ENCODE measurements around the gene CEBPB.
"Not testable (repeated sequence)": the region's sequence is repeated elsewhere in the genome, so short reads cannot be mapped to it uniquely, and the experiment has no call there.

CEBPB gene

DNA sequence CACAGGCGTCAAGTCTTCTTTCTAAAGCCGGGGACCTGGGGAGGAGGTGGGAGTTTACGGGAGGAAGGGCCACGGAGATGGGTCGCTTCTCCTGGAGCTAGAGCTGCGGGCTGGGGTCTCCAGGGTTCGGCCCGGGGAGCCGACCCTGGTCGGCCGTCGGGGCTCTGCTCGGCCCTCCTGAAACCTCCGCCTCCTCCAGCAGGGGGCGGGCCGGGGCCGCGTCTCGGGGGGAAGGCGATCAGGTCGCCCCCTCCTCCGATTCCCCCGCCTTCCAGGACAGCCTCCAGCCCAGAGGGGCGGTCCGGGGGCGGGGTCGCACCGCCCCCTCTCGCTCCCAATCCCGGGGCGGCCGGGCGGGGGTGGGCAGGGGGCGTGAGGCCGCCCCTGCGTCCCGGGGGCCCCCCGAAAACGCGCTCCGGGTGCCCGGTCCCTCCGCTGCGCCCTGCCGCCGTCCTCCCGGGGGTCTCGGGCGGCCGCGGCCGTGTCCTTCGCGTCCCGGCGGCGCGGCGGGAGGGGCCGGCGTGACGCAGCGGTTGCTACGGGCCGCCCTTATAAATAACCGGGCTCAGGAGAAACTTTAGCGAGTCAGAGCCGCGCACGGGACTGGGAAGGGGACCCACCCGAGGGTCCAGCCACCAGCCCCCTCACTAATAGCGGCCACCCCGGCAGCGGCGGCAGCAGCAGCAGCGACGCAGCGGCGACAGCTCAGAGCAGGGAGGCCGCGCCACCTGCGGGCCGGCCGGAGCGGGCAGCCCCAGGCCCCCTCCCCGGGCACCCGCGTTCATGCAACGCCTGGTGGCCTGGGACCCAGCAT is at the start of gene CEBPB:
TSS of gene CEBPB (plus strand) at position 580 of the 814 bp plus-strand sequence. CDS start at position 784, 204 bp downstream.
- DNase-seq (ENCODE audit: low read depth): peak; percentile 97

DNA sequence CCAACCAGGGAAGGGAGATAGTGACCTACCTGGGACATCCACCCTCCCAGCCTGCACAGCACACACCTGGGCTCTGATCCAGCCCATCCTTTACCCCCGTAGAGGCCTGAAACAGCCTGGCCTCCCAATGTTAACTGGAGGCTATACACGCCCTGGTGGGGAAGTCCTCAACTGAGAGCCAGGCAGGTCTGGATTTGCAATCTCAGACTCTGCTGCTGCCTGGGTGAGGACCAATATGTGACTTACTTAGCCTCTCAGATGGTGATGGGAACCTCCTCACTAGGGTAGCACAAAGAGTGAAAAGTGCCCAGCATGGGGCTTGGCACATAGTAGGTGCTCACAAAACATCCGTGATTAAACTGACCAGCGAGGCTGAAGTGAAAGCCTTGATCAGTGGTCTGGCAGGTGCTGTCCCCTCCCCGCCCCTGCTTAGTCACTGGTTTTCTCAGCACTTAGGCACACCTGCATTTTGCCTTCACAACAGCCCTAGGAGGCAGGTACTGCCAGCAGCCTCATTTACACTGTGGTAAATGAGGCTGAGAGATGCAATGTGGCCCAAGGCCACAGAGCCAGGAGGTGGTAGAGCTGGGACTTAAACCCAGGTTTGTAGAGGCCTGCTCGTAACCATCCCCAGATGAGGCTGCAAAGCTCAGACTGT is 49.5 kb upstream of the CEBPB start:
- DNase-seq (ENCODE audit: low read depth): no peak

DNA sequence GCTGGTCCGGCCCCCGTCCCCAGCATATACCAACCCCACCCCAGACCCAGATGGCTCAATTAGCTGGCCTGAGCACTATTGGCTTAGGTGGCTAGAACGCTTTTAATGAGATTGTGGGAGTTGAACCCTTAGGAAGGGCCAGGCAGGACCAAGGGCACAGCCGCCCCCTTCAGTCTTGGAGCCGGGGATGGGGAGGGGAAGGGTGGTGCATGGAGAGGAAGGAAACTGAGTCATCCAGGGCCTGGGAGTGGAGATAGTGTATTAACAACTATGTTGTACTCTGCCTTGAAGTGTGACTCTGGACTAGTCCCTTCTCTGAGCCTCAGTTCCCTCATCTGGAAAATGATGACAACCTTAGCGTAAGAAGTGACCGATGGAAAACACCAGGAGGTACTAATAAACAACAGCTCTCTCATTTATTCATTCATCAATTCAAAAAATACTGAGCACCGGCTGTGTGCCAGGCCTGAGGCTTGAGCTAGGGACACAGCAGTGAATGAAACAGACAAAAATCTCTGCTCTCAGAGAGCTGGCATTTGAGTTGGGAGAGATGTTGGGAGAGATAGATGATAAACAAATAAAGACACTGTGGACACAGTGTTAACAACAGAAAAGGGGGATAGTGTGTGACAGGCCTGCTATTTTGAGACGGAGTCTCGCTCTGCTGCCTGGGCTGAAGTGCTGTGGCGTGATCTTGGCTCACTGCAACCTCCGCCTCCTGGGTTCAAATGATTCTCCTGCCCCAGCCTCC is 48.6 kb upstream of the CEBPB start:
- no peak for DNase-seq (ENCODE audit: low read depth)

DNA sequence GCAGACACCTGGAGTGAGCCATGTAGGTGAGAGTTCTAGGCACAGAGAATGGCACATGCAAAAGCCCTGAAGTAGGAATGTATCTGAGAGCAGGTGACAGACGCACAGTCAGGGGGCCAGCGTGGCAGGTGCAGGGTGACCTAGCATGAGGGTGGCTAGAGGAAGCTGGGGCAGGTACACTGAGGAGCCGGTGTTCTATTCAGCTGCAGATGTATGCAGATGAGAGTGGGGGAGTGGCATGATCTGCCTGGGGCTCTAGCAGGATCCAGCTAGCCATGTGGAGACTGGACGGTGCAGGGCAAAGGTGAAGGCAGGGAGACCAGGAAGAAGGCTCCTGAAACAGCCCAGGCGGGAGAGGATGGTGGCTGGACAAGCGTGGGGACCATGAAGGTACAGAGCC is 47.8 kb upstream of the CEBPB start:
- DNase-seq (ENCODE audit: low read depth): no peak

DNA sequence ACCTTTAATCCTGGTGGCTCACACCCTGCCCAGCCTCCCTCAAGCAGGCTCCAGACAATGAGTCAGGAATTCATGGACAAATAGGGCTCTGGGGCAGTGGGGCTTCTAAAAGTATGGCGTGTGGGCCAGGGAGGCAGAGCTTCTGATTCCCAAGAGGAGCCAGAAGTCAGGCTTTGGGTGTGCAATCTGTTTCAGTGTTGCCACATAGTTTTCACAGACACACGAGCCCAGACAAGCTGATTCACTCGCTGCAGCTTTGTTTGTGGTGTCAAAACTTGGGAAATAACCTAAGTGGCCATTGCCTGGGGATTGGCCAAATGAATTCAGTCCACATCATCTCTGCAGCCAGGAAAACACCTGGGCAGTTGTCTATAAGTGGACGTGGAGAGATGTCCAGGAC is 46.3 kb upstream of the CEBPB start:
- peak; percentile 100 for DNase-seq (ENCODE audit: low read depth)

DNA sequence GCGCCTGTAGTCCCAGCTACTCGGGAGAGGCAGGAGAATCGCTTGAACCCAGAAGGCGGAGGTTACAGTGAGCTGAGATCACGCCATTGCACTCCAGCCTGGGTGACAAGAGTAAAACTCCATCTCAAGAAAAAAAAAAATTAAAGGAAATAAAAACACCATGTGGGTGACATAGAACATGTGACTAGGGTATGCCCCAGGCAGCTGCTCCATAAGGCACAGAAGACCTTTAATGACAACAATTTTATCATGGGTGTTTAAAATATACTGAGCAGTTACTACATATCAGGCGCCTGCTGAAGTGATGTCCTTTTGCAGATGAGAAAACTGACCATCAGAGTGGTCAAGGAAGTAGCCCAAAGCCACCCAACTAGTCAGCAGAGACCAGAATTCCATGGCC is 45.1 kb upstream of the CEBPB start:
- DNase-seq (ENCODE audit: low read depth): no peak

DNA sequence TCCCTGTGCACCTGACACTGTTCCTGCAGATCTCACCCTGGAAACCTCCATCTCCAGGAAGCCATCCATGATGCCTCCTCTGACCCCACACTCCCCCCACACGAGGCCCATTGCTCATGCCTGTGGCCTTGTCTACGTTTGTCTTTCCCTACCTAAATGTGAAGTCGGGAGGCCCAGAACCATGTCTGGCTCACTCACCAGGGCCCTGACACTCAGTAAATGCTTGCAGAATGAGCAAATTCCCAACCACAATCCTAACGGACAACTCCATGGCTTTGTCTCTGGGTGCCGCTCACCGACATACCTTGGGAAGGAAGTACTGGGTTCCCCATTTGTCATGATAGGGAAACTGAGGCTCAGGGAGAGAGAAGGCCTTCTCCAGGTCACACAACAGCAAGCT is 44.4 kb upstream of the CEBPB start:
- DNase-seq (ENCODE audit: low read depth): no peak

DNA sequence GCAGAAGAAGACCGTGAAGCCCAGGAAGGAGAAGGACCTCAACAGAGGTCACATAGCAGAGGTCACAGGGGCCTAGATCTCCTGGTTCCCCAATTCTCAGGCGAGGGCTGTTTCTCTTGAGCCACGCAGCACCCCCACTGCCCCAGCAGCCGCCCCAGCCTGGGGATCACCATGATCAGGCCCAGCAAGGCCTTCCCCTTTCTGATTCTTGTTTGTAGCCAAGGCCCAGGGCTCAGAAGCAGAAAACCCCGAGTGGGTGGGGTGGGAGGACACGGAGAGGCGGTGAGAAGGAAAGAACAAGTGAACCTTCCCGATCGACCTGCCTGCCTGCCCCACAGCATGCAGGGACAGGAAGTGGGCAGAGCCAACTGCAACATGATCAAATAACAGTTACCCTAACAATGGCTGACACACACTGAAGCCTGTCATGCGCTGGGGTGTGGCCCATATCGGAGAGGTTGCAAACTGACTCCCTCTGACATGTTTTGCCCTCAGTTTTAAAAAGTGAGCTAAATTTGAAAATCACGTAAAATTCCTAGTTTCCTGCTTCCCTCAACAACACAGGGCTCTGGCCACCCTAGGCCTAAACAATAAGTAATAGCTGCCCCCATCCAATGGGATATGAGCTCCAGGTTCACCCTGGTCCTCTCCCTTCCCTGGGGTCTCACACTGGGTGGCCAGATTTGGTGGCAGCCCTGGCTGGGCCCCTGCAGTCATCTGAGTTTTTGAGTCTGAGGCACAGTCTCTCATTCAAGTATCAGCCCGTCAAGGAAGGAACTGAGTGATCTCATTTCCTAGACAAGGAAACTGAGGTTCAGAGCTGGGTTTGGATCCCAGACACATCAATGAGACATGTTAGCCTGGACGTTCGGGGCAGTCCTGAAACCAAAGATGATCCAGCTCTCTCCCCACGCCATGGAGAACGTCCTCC is 43.6 kb upstream of the CEBPB start:
- no peak for DNase-seq (ENCODE audit: low read depth)

DNA sequence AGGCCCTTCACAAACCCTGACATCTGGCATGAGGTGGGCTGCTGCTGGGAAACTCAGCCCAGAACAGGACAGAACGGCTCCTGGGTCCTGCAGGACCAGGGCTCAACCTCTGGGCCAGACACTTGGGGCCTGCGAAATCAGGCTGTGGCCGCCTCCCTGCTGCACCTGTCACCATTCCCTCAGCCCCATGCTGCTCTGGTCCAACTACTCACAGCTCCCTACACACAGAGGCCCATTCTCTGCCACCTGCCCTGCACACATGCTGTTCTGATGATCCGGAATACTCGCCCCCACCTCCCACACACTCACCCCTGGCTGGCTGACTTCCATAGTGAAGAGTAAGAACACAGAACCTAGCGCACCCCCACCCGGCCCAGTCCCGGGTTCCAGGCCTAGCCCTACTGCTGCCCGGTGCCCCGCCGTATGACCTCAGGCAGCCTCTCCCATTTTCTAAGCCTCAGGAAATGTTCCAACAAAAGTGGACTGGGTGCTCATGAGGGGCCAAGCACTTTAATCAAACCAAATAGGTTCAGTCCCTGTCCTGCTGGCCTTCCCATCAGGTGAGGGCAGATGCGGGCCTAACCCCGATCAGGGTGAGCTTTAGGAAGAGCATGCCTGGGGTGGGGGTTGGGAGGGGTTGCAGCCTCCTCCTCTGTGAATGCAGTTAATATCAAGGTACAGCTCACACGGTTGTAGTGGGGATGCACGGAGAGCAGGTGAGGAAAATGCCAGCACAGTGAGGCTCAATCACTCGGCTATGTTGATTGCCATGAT is 41.0 kb upstream of the CEBPB start:
- no peak for DNase-seq (ENCODE audit: low read depth)

DNA sequence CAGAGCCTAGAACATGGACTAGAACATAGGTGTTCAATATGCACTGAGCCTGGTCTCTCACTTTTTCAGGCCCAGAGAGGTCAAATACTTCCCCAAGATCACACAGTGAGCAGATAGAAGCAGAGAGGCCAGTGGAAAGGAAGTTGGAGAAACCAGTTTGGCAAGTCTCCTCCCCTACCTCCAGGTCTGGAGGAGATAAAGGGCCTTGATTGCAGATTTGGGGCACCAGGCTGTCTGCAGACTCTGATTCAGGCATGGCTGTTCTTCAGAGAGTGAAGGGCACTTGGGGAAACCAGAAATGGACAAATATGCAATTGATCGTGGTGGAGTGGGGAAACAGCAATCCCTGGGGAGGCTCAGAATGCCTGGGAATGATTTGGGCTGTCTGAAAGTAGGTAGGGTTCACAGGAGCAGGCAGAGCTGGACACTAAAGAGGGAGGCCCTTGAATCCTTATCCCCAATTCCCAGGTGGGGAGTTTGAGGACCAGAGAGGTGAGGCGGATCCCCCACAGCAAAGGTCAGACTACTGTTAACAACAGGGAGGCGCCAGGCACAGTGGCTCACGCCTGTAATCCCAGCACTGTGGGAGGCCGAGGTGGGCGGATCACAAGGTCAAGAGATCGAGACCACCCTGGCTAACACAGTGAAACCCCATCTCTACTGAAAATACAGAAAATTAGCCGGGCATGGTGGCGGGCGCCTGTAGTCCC is 39.4 kb upstream of the CEBPB start:
- DNase-seq (ENCODE audit: low read depth): no peak

DNA sequence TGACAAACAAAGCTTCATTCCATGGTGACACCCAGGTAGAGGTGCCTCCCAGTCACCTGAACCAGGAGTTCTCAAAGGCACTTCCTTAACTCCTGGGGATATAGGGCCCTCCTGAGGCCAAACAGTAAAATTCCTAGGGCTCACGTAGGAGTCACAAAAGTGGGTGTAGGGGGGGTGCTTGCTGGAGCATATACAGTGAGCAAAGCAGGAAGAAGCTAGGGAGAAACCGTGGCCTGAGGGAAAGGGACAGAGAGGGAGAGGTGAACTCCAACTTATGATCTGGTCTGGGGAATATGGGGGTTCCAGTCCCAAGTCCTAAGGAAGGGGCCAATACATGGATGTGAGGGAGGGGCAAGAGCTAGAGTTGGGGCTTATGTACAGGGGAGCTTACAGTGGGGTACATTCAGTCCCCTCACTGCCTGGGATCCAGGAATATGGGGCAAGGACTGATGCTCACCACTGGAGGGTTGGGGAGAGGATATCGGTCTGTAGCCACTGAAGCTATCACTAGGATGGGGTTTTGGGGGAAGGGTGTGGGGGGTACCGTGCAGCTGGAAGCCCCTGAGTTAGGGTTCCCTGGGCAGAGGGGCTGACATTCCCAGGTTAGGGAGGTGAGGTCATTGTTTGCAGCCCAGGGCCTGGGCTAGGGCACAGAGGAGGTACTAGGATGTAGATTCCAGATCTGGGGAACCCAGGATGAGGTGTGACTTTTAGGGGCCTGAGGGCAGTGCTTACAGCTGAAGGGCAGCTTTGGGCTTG is 38.1 kb upstream of the CEBPB start:
- DNase-seq (ENCODE audit: low read depth): no peak

DNA sequence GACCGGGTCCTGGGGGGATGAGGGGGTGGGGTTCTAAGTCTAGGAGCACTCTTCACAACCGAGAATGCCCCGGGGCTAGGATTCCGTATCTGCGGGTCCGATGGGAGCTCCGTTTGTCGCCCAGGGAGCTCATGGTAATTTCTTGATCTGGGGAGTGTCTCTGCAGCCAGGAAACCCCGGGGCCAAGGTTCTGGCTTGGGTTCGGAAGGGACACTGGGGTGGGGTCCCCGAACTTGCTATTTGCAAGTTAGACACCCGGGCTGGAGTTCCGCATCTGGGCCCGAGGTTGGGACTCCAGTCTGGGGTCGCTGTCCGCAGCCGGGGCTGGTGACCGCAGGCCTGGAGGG is 37.5 kb upstream of the CEBPB start:
- DNase-seq (ENCODE audit: low read depth): no peak

DNA sequence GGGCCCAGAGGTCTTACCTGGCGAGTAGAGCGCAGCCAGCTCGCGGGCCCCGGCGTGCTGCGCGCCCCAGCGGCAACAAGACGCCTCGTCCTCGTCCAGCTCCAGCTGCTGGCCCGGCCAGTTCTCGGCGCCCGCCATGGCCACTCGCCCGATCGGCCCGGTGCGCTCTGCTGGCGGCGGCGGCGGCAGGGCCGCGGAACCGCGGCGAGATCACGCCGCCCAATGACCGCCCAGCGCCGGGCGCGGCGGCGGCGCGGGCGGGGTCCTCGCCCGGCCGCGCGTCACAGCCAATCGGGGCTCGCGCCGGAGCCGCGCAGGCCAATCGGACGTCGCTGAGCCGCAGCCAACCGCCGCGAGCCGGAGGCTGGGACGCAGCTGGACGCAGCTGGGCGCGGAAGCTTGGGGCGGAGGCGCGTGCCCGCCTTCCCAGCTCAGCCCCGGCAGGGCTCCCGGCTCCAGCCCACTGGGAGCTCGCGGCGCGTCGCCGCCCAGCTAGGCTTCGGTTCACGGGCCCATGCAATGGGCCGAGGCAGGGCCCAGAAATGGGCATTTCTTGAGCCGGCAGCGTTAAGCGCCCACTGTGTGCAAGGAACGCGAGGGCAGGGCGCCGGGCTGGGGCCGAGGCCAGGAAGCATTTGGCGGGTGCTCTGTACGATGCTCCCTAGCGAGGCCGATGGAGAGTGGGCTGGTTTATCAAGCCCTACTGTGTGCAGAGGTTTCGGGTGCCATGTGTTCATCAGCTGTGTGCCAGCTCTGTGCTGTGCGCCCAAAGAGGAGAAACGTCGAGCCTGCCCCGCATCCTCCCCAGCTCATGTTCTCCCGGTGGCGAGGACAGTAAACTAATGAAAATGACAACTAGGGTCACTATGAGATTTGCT is 36.9 kb upstream of the CEBPB start, which contains the start of gene PEDS1:
TSS of gene PEDS1 (minus strand) at position 224 of the 878 bp plus-strand sequence. CDS start at position 138, 86 bp downstream.
- DNase-seq (ENCODE audit: low read depth): peak; percentile 95

DNA sequence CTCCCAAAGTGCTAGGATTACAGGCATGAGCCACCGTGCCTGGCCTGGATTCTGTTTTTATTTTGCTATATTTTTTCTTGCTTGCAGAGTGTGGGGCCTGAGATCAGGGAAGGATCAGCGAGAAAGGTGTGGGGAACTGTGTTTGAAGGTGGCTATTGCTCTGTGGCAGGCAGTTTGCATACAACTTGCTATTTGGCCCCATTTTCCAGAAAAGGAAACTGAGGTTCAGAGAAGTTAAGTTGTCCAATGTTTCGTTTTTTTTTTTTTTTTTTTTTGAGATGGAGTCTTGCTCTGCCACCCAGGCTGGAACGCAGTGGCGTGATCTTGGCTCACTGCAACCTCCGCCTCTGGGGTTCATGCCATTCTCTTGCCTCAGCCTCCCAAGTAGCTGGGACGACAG is 29.1 kb upstream of the CEBPB start:
- not testable (repeated sequence) for DNase-seq (ENCODE audit: low read depth)

DNA sequence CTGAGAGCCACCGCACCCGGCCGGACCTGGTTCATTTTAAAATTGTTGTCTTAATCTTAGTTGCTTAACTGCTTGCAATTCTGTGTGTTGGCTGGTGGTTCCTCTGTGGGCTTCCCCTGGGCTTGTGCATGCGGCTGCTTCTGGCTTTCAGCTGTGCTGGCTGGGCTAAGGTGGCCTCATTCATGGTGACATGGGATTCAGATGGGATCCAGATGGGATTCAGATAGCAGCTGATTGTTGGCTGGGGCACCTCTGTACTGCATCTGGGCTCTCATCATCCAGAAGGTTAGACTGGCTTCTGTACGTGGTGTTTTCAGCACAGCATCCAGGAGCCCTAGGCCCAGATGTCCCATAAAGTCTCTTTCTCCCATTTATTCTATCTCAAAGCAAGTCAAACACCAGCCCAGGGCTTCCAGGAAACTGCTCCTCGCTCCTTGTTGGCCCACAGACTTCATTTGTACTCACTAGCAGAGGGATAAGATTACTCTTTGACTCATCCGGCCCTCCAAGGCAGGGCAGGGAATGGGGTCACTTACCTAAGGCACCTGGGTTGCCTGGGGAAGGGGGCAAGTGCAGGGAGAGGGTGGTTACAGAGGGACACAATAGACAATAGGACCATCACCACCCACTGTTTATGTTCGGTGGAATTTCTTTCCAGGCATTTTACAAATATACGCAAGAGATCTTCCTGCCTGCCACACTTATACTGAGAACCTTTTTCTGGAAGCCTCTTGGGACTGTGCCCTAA is 26.9 kb upstream of the CEBPB start:
- no peak for DNase-seq (ENCODE audit: low read depth)

DNA sequence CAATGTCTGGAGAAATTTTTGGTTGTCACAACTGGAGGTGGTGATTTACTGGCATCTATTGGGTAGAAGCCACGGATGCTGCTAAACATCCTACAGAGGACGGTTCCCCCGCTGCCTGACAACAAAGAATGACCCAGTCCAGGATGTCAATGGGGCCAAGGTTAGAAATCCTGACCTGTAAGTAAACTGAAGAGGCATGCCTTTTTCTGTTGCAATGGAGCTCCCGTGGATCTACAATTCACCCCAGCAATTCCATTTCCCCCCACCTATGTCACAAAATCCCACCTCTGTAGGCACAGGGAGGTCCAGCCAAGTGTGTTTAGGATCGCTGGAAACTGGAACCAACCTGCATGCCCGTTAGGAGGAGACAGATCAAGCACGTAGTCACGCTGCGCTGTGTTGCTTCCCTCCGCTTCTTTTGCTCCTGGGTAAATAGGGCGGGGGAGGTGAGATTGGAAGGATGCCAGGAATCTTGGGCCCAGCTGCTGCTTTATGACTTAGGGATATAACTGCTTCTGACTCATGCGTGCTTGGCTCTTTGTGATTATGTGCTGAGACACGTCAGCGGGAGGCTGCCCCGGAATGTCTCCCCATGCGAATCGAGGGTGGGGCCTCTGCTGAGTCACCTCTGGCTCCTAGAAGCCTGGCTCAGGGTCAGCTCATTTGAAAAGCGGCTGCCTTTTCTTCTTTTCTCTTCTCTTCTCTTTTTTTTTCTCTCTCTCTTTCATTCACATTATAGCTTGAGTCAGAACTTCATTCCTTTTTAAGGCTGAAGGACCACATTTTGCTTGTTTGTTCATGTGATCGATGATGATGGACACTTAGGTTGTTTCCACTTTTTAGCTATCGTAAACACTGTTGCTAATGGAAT is 24.7 kb upstream of the CEBPB start:
- peak; percentile 100 for DNase-seq (ENCODE audit: low read depth)

DNA sequence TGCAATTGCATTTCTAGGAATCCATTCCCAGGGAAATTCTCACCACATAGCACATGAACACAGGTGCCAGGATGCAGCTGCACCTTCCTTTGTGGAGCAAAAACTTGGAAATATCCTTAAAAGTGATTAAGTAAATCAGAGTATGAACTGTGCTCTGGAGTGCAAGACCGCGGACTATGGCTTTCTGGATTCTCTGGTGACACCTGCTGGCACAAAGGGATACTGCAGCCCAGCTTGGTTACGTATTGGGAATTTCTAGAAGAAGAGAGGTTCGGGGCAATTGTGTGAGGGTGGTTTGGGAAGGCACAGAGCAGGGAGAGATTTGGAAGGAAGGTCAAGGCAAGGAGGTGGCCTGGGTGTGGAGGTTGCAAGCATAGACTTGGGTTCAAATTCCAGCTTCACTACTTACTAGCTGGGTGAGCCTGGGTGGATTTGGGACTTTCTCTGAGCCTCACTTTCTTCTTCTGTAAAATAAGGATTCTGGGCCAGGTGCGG is 21.3 kb upstream of the CEBPB start:
- peak; percentile 97 for DNase-seq (ENCODE audit: low read depth)

Measured in HS-5 (cell line).